Hypothalamus (tissue), 51 donors: ENCODE measurements around the gene AMOTL1.
"Not testable (repeated sequence)": the region's sequence is repeated elsewhere in the genome, so short reads cannot be mapped to it uniquely, and the experiment has no call there.

Experiments
- DNase-seq, 51 donors: peaks; one replicate each; lab custom pipeline; 2025; lab: John Stamatoyannopoulos, UW

Gene AMOTL1

GRCh38 chr11:94790197-94790596 is 22.0 kb downstream of the AMOTL1 start:
- DNase-seq = no peak

DNA sequence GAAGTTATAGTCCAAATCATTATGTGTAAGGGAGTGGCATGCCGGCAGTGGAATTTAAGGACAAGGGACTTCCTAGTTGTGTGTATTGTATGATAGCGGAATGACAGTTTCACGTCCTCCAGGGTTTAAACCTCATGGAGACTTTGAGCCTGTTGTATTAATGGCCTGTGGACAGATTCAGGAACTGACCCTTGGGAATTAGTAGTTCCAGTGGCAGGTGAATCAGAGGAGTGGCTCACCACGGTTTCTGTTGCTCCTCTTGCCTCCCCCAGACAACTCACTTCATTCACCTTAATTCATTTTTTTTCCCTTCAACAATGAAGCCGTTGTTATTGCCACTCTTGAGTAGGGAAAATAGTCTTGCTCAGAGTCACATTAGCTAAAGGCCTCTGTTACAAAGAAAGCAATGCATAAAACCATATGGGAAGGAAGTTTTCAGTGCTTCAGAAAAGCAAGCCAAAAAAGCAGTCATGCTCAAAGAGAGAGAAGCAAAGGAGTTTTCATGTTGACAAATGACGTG is 22.6 kb downstream of the AMOTL1 start:
- no peak for DNase-seq

DNA sequence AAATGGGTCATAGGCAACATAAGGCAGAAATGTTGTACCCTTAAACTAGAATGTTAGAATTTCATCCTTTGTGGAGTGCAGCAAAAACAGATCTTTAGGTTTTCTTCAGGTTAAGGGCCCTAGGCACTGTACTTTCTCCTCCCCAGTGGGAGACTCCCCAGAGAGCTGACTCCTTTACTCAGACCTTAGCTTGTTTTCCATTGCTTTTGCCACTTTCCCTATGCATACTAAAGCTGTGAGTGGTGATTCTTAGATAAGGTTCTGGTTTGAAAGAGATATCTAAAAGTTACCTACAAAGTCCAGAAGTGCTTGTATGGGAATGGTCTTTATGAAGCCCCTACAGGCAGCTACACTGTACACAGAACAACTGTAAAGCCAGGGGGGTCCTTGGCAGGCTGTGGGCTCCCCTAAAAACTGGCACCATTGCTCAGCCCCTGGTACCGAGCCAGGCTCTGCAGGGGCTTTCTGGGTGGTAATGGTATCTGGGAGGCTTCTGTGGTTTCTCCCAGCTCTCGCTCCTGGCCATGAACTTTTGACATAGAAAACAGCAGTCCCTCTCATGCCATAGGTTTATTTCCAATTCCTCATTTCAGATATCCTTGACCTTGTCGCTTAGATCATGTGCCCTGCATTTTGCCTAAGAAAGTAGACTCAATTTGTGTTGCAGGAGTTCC is 23.2 kb downstream of the AMOTL1 start:
- DNase-seq = no peak

DNA sequence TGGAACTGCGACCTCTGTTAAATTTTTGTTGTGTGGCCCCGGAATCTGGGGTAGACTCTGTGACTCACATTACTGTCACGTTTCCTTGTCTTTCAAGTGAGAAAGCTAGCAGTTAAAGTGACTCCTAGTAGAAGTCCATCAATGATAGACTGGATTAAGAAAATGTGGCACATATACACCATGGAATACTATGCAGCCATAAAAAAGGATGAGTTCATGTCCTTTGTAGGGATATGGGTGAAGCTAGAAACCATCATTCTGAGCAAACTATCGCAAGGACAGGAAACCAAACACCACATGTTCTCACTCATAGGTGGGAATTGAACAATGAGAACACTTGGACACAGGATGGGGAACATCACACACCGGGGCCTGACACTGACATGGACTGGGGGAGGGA is 23.8 kb downstream of the AMOTL1 start:
- not testable (repeated sequence) for DNase-seq

GRCh38 chr11:94792451-94792850 is 24.3 kb downstream of the AMOTL1 start:
- DNase-seq = no peak

DNA sequence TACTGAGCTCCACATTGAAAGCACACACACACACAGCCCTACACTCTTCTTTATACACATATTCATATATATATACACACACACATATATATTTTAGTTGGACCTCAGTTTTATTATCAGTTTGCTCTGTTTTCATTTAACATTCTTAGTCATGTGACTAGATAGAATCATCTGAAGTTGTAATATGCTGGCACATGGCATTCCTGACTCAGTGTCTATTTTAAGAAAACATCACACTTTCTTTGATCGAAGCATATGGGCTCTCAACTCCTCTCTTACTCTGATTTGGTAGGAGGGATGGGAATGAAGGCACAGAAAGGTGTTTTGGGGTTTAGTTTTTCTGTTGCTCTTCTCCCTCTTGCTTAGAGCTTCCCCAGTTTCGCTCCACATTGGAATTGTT is 24.8 kb downstream of the AMOTL1 start:
- no peak for DNase-seq

DNA sequence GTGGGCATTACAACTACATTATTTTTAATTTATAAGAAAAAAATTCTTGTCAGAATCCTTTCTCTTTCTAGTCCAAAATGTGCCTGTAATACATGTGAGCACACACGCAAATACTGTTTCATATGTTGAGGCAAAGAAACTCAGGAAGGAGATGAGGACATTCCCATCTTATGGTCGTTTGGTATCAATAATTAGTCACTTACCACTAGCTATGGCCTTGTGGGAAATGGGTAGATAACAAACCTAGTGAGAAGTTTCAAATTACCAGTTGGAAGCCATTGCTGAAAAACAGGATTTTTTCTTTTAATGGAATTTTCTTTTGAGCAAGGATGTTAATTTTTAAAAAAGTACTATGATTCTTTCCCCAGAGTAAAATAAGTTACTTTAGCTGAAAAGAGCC is 25.7 kb downstream of the AMOTL1 start:
- DNase-seq = no peak

GRCh38 chr11:94794287-94795168 is 26.4 kb downstream of the AMOTL1 start:
- no peak for DNase-seq

DNA sequence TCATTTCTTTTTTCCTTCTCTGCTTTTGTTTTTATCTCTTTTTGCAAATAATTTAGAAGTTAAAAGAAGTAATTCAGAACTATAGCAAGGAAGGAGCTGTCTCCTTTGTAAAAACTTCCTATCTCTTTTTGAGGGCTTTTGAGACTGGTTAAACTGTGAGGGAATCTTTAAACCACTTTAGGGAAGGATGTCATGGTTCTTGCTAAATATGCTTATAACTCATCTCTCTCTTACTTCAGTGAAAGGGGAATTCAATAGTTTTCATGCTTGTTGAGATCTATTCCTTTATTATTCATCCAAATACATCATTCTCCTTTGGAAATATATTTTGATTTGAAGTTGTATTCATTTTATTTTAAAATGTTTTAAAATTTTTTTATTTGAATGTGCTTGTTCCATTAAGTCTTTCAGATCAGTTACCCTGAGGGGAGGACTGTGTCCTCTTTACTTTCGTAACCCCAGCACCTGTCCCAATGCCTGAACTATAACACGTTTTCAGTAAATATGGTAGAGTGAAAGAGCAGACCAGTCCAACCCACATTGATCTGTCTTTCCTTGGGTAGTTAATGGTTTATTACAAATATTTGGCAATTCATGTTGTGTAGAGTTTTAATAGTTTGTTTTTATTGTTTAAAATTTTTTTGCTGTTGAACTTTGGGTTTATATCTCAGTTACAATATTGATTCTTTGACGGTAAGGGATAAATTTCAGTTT is 27.5 kb downstream of the AMOTL1 start:
- no peak for DNase-seq

- no peak for DNase-seq
Measured at GRCh38 chr11:94796190-94796580, 28.0 kb downstream of the AMOTL1 start.

- no peak for DNase-seq
Measured at GRCh38 chr11:94796863-94797262, 28.7 kb downstream of the AMOTL1 start.

DNA sequence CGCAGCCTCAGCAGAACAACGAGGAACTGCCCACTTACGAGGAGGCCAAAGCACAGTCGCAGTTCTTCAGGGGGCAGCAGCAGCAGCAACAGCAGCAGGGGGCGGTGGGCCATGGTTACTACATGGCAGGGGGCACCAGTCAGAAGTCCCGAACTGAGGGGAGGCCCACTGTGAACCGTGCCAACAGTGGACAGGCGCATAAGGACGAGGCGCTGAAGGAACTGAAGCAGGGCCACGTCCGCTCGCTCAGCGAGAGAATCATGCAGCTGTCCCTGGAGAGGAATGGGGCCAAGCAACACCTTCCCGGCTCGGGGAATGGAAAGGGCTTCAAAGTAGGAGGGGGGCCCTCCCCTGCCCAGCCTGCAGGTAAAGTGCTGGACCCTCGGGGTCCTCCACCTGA is 31.6 kb downstream of the AMOTL1 start:
- DNase-seq = no peak

DNA sequence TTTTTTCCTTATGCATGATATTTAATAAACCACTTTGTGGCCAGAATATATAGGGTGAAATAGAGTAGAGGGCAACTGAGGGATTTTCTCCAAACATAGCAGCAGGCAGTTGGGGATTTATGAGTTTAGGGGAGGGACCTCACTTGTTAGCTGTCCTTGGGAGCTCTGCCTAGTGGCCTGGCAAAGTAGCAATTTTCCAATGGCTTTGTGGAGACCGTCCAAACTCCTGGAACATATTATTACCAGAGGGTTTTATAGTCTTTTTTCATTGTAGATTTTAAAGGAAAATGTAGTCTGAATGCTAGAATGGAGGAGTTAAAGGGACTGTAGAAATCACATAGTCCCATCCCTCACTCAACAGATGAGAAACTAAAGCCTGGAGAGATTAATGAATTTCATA is 32.3 kb downstream of the AMOTL1 start:
- DNase-seq = peak in 8 of 51 donors; percentile 6 to 32 (median 18)

GRCh38 chr11:94801866-94802460 is 33.8 kb downstream of the AMOTL1 start:
- peak in 2 of 51 donors; percentile 15 to 29 for DNase-seq

- peak in 13 of 51 donors; percentile 4 to 53 (median 19) for DNase-seq
Measured at GRCh38 chr11:94802501-94802900, 34.3 kb downstream of the AMOTL1 start.

DNA sequence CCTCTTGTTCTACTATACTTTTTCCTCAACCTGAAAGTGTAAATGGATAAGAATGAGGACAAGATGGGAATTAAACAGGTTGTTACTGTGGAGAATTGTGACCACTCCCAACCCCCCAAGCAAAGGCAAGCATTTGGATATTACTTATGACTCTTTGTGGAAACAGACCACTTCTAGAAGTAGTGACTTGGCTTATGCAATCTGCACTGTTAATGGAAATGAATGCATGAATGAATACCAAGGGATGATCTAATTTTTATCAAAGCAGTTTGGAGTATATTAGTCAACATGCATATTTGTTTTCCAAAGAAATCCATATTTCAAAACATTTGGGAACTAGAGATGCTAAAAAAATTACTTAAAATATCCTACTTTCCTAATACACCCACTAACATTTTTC is 35.3 kb downstream of the AMOTL1 start:
- DNase-seq = no peak

GRCh38 chr11:94804874-94805273 is 36.7 kb downstream of the AMOTL1 start:
- no peak for DNase-seq

DNA sequence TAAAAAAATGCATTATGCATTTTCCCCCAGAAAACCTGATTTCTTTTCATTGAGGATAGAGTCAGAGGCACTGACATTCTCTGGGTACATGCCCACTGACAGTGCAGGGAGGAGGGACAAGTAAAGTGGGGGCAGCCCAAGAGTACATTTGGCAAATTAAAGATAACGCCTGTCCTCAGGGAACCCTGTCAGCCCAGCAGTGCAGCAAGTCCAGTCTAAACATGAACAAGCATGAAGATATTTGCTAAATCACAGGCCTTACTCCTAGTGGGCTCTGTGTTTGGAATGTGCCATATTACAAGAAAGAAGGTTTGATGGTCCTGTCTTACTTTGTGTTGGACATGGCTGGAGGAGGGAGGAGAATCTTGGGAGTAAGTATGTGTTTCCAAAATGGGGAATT is 37.9 kb downstream of the AMOTL1 start:
- DNase-seq = no peak

- no peak for DNase-seq
Measured at GRCh38 chr11:94806419-94806818, 38.3 kb downstream of the AMOTL1 start.

GRCh38 chr11:94809251-94809650 is 41.1 kb downstream of the AMOTL1 start:
- no peak for DNase-seq
